ENCODE measurements around the gene GRIK1.

The GRIK1 gene

GRCh38 chr21:29586696-29587095 lies 353.1 kb downstream of the GRIK1 start:
- DNase-seq: no peak

GRCh38 chr21:29585462-29585861 lies 354.3 kb downstream of the GRIK1 start:
- DNase-seq: no peak

DNA sequence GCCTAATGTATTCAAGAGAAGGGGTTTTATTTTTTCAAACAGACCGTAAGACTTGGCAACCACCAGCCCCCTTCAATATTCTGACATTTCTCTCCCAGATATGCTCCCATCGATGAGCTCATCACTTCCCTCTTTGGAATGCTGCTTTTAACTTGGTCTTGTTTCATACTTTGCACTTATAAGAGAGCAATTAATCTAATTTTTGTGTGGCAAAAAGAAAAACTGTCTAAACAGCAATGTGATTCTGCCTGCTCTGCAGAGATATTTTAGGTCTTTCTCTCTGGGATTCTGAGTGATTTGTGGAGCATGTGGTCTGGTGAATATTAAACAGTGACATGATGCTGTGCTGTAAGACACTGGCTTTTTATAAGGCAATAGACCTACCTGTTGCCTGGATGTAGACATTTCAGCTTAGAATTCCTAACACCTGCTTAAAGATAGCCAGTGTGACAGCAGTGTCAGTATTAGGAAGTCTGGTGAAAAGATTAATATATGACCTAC lies 356.3 kb downstream of the GRIK1 start:
- DNase-seq: no peak

DNA sequence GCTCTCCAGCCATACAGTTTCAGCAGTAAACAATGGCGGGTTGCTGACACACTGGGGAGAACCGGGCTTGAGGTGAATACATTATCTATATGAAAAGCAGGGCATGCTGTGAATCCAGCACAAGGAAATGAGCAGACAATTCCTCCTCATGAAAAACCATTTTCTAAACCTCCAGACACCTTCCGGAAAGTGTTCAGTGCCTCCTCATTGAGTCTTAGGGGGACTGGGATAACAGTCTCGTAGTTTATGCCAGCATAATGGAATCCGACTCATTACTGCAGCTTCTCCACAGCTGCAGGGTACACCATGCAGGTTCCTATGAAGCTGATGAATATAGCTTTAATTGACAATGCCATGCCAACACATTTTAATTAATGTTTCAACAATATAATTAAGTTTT lies 356.9 kb downstream of the GRIK1 start:
- DNase-seq: no peak

- DNase-seq: no peak
These were observed 358.4 kb downstream of the GRIK1 start for GRCh38 chr21:29581393-29581792.

GRCh38 chr21:29580732-29581285 lies 359.0 kb downstream of the GRIK1 start:
- no peak for DNase-seq

- DNase-seq: no peak
These were observed 361.5 kb downstream of the GRIK1 start for GRCh38 chr21:29578306-29578705.

DNA sequence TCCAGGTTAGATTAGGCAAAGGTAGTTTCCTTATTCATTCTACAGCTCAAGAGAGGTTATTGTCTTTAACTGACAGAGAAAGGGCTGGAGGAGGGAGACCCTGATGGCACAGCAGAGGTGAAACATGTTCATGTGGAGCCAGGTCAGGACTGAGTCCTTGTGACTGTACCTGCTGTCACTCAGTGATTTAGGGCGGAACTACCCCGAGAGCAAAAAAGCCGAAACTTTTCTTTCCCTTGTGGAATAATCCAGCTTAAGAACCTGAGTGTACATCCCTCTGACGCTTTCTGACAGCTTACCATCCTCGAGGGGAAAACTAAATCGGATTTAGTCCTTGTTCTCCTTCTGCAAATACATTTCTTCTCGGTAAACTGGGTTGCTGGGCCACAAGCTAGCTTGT lies 367.8 kb downstream of the GRIK1 start:
- no peak for DNase-seq

DNA sequence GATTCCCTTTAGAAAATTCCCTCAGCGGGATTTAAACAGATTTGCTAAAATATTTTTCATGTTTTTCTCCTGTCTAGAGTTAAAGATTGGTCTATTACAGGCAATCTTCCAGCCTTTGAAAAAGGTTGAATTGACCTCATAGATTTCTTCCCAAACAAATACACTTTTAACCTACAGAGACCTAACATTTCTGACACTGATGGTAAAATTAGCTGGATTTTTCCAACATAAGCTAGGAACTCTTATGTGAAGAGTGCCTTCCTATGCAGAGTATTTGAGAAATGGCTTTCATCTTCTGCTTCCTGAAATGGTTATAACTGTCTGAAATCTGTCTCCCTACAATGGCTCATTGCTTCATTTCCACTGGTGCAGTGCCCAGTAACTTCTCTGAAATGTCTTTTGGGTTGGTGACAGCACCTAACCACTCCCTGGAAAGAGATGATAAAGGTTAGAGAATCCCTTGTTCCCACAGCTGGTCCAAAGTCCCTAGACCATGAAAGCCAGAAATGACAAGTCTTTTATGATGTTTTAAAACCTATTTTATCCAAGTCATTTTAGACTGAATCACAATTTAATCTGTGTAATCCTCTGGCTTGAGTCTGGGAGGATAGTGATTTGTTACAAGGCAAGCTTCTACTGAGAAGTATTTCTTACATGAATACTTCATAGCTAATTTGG lies 371.6 kb downstream of the GRIK1 start:
- DNase-seq: no peak

- DNase-seq: no peak
These were observed 381.7 kb downstream of the GRIK1 start for GRCh38 chr21:29557931-29558725.

DNA sequence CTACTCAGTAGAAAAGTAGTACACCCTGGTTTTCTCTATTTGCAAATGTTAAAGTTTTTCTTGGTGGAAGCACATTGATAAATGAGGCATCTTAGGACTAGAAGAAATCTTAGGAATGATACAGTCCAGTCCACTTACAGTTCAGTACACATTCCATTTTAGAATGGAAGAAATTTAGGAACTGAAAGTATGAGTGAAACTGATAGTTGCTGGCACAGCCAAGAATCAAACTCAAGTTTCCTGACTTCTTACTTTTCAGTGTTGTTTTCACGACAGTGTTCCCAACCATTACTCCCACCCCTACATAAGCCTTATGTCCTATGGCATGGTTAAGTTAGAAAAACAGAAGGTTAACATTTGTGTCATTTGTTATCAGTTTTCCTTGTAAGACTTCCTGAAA lies 382.6 kb downstream of the GRIK1 start:
- peak; percentile 32 to 35 for DNase-seq

GRCh38 chr21:29555601-29556000 lies 384.2 kb downstream of the GRIK1 start:
- no peak for DNase-seq

DNA sequence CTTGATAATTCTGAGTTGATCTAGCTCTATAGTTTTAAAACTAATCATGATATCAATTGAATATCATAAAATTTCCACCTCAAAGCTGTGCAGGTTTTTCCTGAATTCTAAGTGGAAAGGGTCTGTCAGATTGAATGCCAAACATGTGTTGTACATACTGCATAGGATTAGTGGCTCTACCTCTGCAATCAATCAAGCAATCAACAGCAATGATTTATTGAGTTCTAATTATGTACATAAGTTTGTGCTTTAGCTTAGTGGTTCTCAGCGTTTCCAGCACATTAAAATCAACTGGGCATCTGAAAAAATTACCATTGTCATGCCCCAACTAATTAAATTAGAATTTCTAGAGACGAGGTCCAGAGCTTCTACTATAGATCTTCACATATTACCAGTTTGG lies 389.6 kb downstream of the GRIK1 start:
- DNase-seq: no peak

DNA sequence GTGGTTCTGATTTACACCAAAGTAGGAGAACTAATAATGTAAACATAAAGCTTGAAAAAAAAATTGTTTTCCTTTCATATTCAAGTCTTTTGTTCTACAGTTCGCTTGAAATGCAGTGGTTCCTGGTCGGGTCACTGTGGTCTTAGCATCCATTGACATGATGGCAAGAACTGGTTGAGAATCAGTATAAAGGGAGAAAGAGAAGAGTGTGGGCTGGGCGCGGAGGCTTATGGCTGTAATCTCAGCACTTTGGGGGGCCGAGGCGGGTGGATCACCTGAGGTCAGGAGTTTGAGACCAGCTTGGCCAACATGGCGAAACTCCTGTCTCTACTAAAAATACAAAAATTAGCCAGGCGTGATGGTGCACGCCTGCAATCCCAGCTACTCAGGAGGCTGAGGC lies 390.2 kb downstream of the GRIK1 start:
- DNase-seq: no peak

DNA sequence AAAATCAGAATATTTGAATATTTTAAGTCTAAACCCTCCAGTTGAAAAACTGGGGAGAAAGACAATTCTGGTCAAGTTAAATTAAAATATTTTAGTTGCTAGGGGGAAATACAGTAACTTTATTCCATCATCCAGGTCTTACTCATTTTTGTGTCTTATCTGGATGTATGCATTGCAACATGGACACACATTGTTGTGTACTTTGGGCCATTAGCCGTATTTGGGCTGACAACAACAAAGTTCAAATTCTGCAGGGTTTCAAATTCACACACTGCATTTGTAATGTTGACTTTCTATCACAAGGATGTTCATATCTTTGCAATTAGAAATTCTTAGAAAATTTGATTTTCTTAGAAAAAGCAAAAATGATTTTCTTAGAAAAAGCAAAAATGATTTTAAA lies 391.8 kb downstream of the GRIK1 start:
- no peak for DNase-seq

DNA sequence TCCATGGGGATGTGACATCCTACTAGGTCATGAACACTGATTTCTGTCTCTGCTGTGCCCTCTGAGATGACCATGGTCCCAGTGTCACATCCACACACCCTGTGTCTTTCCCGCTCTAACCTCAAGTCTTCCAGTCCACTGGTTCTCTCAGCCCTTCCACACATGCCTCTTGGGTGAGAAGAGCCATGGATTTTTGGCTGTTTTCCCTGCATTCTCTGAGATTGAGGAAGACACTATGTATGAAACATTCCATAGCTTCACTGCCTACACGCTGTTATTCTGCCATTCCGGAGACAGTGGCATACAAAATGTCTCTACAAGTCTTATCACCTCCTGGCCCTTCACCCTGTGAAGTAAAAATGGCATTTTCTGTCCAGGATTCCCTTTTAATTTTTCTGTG lies 393.7 kb downstream of the GRIK1 start:
- no peak for DNase-seq

- DNase-seq: no peak
These were observed 399.5 kb downstream of the GRIK1 start for GRCh38 chr21:29540289-29540688.

DNA sequence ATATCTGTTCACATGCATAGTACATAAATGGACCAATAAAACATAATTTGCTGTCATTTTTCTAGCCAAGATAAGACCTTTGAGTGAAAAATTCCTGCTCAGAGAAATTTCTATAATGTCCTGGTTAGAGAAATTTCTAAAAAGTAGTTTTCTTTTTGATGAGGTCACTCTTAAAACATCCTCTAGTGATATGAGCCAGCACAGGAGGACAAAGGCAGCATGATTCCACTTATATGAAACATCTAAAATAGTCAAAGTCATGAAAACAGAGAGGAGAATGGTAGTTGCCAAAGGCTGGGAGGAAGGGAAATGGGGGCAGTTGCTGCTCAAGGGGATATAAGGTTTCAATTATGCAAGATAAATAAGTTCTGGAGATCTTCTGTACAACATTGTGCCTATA lies 401.7 kb downstream of the GRIK1 start:
- no peak for DNase-seq

DNA sequence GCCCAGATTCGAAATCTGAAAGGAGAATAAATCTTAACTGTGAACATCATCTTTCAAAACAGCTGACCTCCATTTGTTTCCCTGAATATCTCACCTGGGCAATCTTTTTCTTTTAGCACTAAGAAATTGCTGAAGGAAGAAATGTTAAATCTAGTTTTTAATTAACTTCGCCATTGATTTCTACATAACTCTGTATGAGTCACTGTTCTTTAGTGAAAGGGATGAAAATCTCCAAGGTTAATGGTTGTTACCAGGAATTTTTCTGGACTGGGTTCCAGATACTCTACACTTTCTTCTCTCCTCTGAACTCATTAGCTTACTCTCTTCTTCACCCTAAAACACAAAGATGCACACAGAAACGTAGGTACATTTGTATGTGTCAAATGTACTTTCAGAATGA lies 405.3 kb downstream of the GRIK1 start:
- no peak for DNase-seq

- DNase-seq: no peak
These were observed 410.7 kb downstream of the GRIK1 start for GRCh38 chr21:29529139-29529538.

- DNase-seq: no peak
These were observed 413.3 kb downstream of the GRIK1 start for GRCh38 chr21:29526545-29526944.

GRCh38 chr21:29524055-29524454 lies 415.7 kb downstream of the GRIK1 start:
- DNase-seq: no peak

GRCh38 chr21:29523646-29524045 lies 416.1 kb downstream of the GRIK1 start:
- no peak for DNase-seq

DNA sequence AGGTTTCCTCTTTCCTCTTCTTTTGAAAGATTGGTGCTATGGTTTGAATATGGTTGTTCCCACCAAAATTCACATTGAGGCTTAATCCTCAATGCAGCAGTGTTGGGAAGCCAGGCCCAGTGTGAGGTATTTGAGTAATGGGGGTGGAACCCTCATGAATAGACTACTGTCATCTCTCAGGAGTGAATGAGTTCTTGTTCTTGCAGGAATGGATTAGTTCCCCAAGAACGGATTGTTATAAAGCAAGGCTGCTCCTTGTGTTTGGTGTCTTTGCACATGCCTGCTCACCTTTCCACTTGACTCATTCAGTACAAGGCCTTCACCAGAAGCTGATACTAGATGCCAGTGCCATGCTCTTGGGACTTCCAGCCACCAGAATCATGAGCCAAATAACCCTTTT lies 417.9 kb downstream of the GRIK1 start:
- no peak for DNase-seq

Measured in inflammatory macrophage (primary cell).